Measurements from ENCODE around the gene PIK3AP1.
"Not testable (repeated sequence)": the region's sequence is repeated elsewhere in the genome, so short reads cannot be mapped to it uniquely, and the experiment has no call there.

PIK3AP1 gene

GRCh38 chr10:96743988-96744585 is 23.8 kb upstream of the PIK3AP1 start:
- DNase-seq (ENCODE audit: low read depth), result peak; percentile 11
- peak; percentile 42 for TF ChIP-seq CTCF (conservative IDR thresholded peaks at IDR 0.05; ENCODE audit: low read length)

GRCh38 chr10:96741557-96741956 is 21.2 kb upstream of the PIK3AP1 start:
- not testable (repeated sequence) for DNase-seq (ENCODE audit: low read depth); H3K4me3 ChIP-seq (ENCODE audit: low read length)

More at GRCh38 chr10:96743988-96744585, 23.8 kb upstream of the PIK3AP1 start:
- no peak overlapping the region for H3K4me3 ChIP-seq (ENCODE audit: low read length)

GRCh38 chr10:96740579-96741281 is 20.4 kb upstream of the PIK3AP1 start:
- no peak overlapping the region for H3K4me3 ChIP-seq (ENCODE audit: low read length)
- no peak for TF ChIP-seq CTCF (conservative IDR thresholded peaks at IDR 0.05; ENCODE audit: low read length)
- DNase-seq (ENCODE audit: low read depth), result no peak

- TF ChIP-seq CTCF (conservative IDR thresholded peaks at IDR 0.05; ENCODE audit: low read length), result no peak
- H3K4me3 ChIP-seq (ENCODE audit: low read length), result no peak overlapping the region
- DNase-seq (ENCODE audit: low read depth), result no peak
These were observed 19.8 kb upstream of the PIK3AP1 start for GRCh38 chr10:96740141-96740540.

GRCh38 chr10:96737307-96737902 is 17.1 kb upstream of the PIK3AP1 start:
- not testable (repeated sequence) for H3K4me3 ChIP-seq (ENCODE audit: low read length); DNase-seq (ENCODE audit: low read depth)

- no peak for TF ChIP-seq CTCF (conservative IDR thresholded peaks at IDR 0.05; ENCODE audit: low read length)
- no peak for DNase-seq (ENCODE audit: low read depth)
- no peak overlapping the region for H3K4me3 ChIP-seq (ENCODE audit: low read length)
These were observed 4.3 kb upstream of the PIK3AP1 start for GRCh38 chr10:96724621-96725020.

GRCh38 chr10:96721207-96721572 is 876 bp upstream of the PIK3AP1 start:
- no peak for DNase-seq (ENCODE audit: low read depth)
- TF ChIP-seq CTCF (conservative IDR thresholded peaks at IDR 0.05; ENCODE audit: low read length), result no peak
- no peak overlapping the region for H3K4me3 ChIP-seq (ENCODE audit: low read length)

- peak; percentile 41 for TF ChIP-seq CTCF (conservative IDR thresholded peaks at IDR 0.05; ENCODE audit: low read length)
- H3K4me3 ChIP-seq (ENCODE audit: low read length), result peak overlapping the region; percentile 47
- peak; percentile 7 for DNase-seq (ENCODE audit: low read depth)
These were observed 378 bp downstream of the PIK3AP1 start for GRCh38 chr10:96719850-96720421.

Data from AG10803 (cell line).